AG04450 (cell line): ENCODE measurements around the gene TCFL5. TPM values are rescaled to one million over a fixed set of nuclear protein-coding genes. Genes with fewer than 3 reads are reported as not detected.

Experiments
- CTCF ChIA-PET: fragments of 300-600, 350-600 bp; formaldehyde crosslinking; extraction: SDS; loops from one replicate; lab custom pipeline; 2022; ENCODE audit warnings: antibody characterized with exemption, inconsistent platforms; lab: Charles Lee
- POLR2A ChIA-PET: fragments of 350-600 bp; formaldehyde crosslinking; extraction: SDS; loops from one replicate; lab custom pipeline; 2021; ENCODE audit warnings: antibody characterized with exemption, inconsistent platforms; lab: Yijun Ruan, JAX
- DNase-seq: peaks from one replicate; pipeline ENCODE4 v3.0.0-alpha.2; 2011; ENCODE audit warnings: low read depth, low spot score
- H3K27ac ChIP-seq: one replicate; pipeline ENCODE4 v1.5.1; 2012; ENCODE audit warnings: low read depth, low read length, control low read depth
- H3K27me3 ChIP-seq: one replicate; pipeline ENCODE4 v1.6.0; 2012; ENCODE audit warnings: low read length; ENCODE audit not compliant: control insufficient read depth, insufficient read depth
- H3K4me3 ChIP-seq: 2 replicates; pipeline ENCODE4 v1.5.1; 2011; ENCODE audit warnings: mild to moderate bottlenecking, low read depth, low read length, control low read depth
- H3K9me3 ChIP-seq: 2 replicates; pipeline ENCODE4 v1.5.1; 2012; ENCODE audit warnings: low read length; ENCODE audit not compliant: control insufficient read depth, insufficient read depth
- polyA plus RNA-seq: library from polyadenylated mRNA; depleted of rRNA; stranded (reverse); fragments of >200 nt; gene quantifications from 2 replicates; pipeline ENCODE4 v1.2.3, GENCODE V29; 2011
- TF ChIP-seq, protein P1 (sequence below): IDR thresholded peaks from 2 replicates; pipeline ENCODE4 v1.5.1; 2011; ENCODE audit warnings: low read depth, low read length, control low read depth, inconsistent platforms

Gene TCFL5
- polyA plus RNA-seq, 1 experiment = 9.9 TPM

DNA sequence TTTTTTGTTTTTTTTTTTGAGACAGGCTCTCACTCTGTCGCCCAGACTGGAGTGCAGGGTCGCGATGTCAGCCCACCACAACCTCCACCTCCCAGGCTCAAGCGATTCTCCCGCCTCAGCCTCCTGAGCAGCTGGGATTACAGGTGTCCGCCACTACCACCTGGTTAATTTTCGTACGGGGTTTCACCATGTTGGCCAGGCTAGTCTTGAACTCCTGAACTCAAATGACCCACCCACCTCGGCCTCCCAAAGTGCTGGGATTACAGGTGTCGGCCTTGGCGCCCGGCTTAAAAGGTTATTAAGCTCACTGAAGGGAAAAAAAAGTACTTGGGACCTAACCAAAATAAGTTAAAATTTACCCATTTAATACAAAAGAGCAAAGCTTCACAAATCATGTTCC lies 1.9 kb downstream of the TCFL5 start:
- ChIA-PET POLR2A (no interaction called here), CTCF (interaction anchor here (0.8 kb wide), 1 partner anchor 61 kb away, joined by 10 read pairs; no protein-coding TSS in a partner anchor)

DNA sequence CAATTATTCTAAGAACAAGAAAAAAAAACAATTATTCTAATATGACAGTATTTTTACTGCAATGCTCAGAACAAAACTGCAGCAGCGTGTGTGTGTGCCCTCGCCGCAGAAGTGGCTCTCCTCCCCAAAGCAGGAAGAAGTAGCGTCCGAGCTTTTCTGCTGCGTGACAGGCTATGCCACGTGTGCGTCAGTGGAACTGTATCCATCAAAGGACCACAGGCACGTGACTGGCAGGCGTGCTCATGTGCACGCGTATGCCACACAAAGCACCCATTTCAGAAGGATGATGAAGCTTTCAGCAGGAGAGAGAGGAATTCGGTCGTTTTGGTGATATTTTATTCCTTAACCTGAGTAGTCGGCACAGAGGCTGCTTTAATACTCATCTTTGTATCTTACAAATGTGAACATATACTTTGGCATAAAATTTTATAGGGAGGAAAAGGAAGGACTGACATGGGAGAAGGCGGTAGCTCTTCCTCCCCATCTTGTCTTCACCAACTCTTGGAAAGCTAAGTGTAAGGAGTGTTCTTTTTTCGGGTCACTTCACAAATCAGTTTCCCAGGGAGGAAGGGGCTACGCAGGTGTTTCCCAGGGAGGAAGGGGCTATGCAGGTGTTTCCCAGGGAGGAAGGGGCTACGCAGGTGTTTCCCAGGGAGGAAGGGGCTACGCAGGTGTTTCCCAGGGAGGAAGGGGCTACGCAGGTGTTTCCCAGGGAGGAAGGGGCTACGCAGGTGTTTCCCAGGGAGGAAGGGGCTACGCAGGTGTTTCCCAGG lies 3.4 kb downstream of the TCFL5 start:
- TF ChIP-seq, protein P1, sequence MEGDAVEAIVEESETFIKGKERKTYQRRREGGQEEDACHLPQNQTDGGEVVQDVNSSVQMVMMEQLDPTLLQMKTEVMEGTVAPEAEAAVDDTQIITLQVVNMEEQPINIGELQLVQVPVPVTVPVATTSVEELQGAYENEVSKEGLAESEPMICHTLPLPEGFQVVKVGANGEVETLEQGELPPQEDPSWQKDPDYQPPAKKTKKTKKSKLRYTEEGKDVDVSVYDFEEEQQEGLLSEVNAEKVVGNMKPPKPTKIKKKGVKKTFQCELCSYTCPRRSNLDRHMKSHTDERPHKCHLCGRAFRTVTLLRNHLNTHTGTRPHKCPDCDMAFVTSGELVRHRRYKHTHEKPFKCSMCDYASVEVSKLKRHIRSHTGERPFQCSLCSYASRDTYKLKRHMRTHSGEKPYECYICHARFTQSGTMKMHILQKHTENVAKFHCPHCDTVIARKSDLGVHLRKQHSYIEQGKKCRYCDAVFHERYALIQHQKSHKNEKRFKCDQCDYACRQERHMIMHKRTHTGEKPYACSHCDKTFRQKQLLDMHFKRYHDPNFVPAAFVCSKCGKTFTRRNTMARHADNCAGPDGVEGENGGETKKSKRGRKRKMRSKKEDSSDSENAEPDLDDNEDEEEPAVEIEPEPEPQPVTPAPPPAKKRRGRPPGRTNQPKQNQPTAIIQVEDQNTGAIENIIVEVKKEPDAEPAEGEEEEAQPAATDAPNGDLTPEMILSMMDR = no peak
- Histone ChIP-seq H3K27me3 (no peaks in the 10 kb centered on the region), H3K4me3 (no peak overlapping the region), H3K9me3 (no peaks in the 10 kb centered on the region; the same call in 1 of the 2 replicates), H3K27ac (no peak overlapping the region)
- CTCF ChIA-PET = no interaction called here
- DNase-seq = no peak
- POLR2A ChIA-PET = no interaction called here

More for the DNA sequence above, 1.9 kb downstream of the TCFL5 start:
- DNase-seq = no peak
- no peaks in the 10 kb centered on the region for H3K27me3 ChIP-seq
- peak overlapping the region; percentile 68; the same call in 1 of the 2 replicates for H3K4me3 ChIP-seq
- TF ChIP-seq, protein P1 = no peak
- no peak overlapping the region for H3K27ac ChIP-seq
- H3K9me3 ChIP-seq = no peaks in the 10 kb centered on the region; the same call in 1 of the 2 replicates

DNA sequence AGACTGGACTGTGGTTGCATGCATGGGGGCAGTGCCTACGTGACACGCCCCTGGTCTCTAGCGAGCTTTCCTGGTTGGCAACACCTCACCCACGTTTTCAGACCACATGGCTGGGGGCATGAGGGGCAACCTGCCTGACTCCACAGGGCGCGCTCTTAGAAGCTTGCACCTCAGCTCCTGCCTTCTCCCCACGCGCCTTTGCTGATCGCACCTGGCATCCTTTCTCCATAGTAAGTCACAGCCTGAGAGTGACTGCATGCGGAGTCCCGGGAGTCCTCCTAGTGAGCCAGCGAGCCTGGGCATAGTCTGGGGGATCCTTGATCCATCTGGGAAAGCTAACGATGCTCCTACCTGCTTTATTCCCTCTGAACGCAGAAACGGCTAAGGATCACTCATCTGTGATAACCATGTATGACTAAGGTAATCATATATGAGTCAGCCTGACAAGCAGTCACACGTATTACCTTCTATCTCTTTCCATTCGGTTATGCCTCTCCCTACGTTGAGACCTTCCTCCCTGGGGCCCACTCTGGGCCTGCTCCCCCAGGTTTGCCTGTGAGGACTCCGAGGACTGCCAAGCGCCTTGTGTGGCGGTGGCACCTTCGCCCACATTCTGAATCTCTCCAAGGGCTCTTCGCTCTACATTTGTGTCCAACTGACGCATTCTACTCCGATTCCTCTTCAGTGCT lies 4.5 kb downstream of the TCFL5 start:
- ChIA-PET CTCF (interaction anchor here (1.0 to 2.0 kb wide), 2 partner anchors 10 to 49 kb away, joined by 3 to 7 read pairs; no protein-coding TSS in a partner anchor), POLR2A (no interaction called here)
- no peak for DNase-seq

DNA sequence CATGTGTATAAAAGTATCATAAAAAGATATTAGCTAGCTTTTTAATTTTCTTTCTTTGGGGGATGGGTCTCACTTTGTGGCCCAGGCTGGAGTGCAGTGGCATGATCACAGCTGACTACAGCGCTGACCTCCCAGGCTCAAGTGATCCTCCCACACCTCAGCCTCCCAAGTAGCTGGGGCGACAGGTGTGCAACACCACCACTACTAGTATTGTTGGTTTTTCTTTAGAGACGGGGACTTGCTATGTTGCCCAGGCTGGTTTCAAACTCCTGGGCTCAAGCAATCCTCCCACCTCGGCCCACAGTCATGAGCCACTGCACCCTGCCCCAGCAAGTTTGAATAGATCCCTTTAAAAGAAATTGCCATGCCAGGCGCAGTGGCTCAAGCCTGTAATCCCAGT lies 6.5 kb downstream of the TCFL5 start:
- Histone ChIP-seq H3K27me3 (no peaks in the 10 kb centered on the region), H3K4me3 (no peak overlapping the region), H3K9me3 (no peaks in the 10 kb centered on the region; the same call in 1 of the 2 replicates), H3K27ac (no peak overlapping the region)
- ChIA-PET CTCF (interaction anchor here (0.6 to 2.0 kb wide), 2 partner anchors 8 to 47 kb away, joined by 3 to 7 read pairs; no protein-coding TSS in a partner anchor), POLR2A (no interaction called here)
- TF ChIP-seq, protein P1 = no peak
- no peak for DNase-seq

More for the DNA sequence above, 4.5 kb downstream of the TCFL5 start:
- H3K27me3 ChIP-seq = no peaks in the 10 kb centered on the region
- H3K27ac ChIP-seq = no peak overlapping the region
- TF ChIP-seq, protein P1 = no peak
- H3K4me3 ChIP-seq = no peak overlapping the region
- H3K9me3 ChIP-seq = no peaks in the 10 kb centered on the region; the same call in 1 of the 2 replicates
